HUES64 (cell line): ENCODE measurements around the gene SRGAP2B.
"Not testable (repeated sequence)": the region's sequence is repeated elsewhere in the genome, so short reads cannot be mapped to it uniquely, and the experiment has no call there.

Experiments
- H3K27ac ChIP-seq: 2 replicates; pipeline ENCODE4 v1.7.0; 2013; ENCODE audit warnings: low read depth, low read length, inconsistent platforms
- H3K27me3 ChIP-seq: 2 replicates; pipeline ENCODE4 v1.6.1; 2013; ENCODE audit warnings: mild to moderate bottlenecking, low read length; ENCODE audit not compliant: insufficient read depth
- H3K36me3 ChIP-seq: 2 replicates; pipeline ENCODE4 v1.6.1; 2013; ENCODE audit warnings: mild to moderate bottlenecking, low read length; ENCODE audit not compliant: insufficient read depth
- H3K4me1 ChIP-seq: 2 replicates; pipeline ENCODE4 v1.6.1; 2013; ENCODE audit warnings: mild to moderate bottlenecking, low read length, moderate library complexity; ENCODE audit not compliant: insufficient read depth
- H3K4me3 ChIP-seq: 2 replicates; pipeline ENCODE4 v1.5.1; 2013; ENCODE audit warnings: mild to moderate bottlenecking, low read length, moderate library complexity
- H3K9ac ChIP-seq: 2 replicates; pipeline ENCODE4 v1.6.1; 2013; ENCODE audit warnings: mild to moderate bottlenecking, low read depth, low read length
- H3K9me3 ChIP-seq: 2 replicates; pipeline ENCODE4 v1.6.1; 2013; ENCODE audit warnings: low read depth, low read length; ENCODE audit not compliant: insufficient read depth
- WGBS: fragments of 150-250, 120-280 bp; methylation state at CpG from one replicate; pipeline ENCODE4 v1.1.7; 2013; ENCODE audit warnings: missing lambda C conversion rate; 5-methylcytosine and 5-hydroxymethylcytosine counted together

The SRGAP2B gene

DNA sequence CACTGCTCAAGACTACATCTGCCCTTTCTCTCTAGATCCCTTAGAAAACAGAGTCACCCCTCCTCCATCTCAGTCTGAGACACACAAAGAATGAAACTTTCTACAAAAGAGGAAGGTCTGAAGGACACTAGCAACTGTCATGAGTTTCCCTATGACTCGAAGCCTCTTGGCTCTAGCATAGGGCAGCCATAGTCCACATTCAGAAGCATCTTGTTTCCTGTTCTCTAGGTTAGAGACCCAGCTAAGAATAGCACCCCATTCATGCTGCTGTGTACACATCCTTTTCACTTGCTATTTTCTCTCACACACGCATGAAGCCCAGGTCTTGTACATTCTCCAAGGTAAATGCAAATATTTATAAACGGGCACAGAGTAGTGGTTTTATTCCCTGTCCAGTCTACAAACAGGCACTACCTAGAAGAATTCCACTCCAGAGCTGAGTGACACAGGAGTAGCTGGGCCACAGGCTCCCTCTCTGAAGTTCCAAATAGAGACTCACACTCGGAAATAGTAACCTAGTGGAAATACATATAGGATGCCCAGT lies 39.8 kb downstream of the SRGAP2B start:
- not testable (repeated sequence) for H3K4me3 ChIP-seq, H3K4me1 ChIP-seq, H3K27me3 ChIP-seq, H3K9me3 ChIP-seq, H3K27ac ChIP-seq, H3K9ac ChIP-seq, H3K36me3 ChIP-seq
- WGBS = no CpG with 5 or more reads among the region's 4 CpGs

DNA sequence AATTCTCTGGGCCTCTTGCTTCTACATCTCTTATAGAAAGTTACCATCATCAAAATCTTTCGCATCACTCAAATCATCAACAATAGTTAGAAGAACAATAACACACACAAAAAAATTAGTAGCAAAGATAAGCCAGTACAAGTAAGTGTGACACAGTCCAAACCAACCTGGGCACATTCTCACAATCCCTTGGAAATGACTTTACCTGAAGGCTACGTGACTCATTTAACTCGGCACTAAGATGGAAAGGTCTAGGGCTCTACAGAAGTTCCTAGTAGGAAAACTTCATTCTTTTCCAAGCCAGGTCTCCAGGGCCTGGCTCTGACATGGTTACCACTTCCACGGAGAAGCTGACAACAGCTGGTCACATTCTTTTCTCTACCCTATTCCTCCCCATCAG lies 41.7 kb downstream of the SRGAP2B start:
- not testable (repeated sequence) for H3K36me3 ChIP-seq, H3K27me3 ChIP-seq, H3K4me1 ChIP-seq, H3K9me3 ChIP-seq, H3K4me3 ChIP-seq, H3K27ac ChIP-seq, H3K9ac ChIP-seq
- WGBS = no CpG with 5 or more reads among the region's 4 CpGs

DNA sequence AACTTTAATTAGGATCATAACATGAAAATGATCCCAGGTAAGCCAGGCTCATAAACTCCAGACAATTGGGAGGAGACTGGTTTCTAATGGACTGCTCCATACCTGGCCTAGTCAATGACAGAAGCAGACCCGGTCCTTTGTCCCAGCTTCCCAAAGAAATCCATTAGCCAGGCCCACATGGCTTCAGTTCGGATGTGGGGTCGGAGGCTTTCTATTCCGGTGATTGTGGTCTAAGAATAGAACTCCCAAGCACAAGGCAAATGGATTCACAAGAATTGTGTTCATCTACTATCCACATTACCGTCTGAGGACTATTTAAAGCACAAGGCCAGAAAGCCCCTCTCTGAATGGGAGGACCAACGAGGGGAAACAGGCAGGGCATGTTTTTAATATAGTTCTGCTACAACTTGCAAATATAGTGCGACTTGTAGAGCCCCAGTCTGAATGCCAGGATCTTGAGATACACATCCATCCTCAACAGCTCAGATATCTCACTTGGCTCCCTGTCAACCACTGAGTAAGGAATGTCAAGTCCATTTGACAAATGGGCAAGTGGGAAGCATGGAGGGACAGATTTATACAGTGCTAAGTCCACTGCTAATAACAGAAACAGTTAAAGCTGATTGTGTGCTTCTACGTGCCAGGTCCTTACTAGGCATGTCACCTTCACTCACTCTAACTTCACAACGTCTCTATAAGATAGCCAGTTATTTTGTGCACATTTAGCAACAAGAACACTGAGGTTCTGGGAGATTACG lies 42.9 kb downstream of the SRGAP2B start:
- not testable (repeated sequence) for H3K36me3 ChIP-seq, H3K27me3 ChIP-seq, H3K9ac ChIP-seq, H3K27ac ChIP-seq, H3K4me1 ChIP-seq, H3K9me3 ChIP-seq, H3K4me3 ChIP-seq
- no CpG with 5 or more reads among the region's 10 CpGs for WGBS

DNA sequence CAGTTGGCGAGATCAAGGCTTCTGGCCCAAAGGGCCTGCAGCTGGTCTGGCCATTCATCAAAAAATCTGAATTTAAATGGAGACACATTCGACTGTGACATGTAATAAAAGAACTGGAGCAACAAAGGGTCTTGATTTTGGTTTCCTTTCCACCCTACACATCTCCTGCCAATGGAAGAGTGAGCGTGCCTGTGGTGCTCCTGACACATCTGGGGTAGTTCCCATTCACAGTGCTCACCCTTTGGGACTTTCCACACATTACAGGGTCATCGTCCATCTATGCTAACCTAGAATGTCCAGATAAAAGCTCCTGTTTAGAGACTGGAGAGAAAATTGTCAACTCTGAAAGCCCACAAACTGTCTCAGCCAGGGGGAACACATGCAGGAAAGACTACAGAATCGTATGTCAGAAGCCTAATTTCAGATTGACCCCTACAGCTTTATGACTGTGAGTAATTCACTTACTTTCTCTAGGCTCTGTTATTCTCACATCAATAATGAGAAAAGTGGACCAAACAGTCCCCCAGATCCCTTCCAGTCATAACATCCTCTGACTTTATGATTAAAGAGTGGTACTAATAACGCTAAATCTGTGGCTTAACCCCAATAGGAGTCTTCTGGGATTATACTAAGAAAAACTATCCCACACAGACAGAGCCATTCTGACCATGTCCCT lies 46.8 kb downstream of the SRGAP2B start:
- not testable (repeated sequence) for H3K9ac ChIP-seq, H3K27me3 ChIP-seq, H3K9me3 ChIP-seq, H3K36me3 ChIP-seq, H3K4me1 ChIP-seq, H3K4me3 ChIP-seq, H3K27ac ChIP-seq
- no CpG with 5 or more reads among the region's 6 CpGs for WGBS

DNA sequence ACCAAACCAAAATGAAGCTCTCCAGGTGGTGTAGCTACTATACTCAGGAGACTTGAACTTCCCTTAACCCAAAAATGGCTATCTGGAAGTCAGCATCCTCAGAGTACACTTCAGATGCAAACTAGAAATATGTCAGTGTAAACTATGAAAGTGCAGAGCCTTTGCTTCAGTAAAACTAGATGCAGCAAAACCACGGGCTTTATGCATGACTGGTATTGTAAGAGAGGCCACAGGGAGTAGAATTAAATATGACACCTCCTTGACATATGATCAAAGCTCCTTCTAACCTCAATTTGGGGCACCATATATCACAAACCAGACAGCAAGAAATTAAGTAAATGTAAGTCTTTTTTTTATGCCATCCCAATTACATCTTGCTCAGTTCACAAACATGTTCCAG lies 47.6 kb downstream of the SRGAP2B start:
- not testable (repeated sequence) for H3K27ac ChIP-seq, H3K27me3 ChIP-seq, H3K4me3 ChIP-seq, H3K36me3 ChIP-seq, H3K9me3 ChIP-seq, H3K9ac ChIP-seq, H3K4me1 ChIP-seq
- WGBS = no CpG with 5 or more reads among the region's 1 CpG

DNA sequence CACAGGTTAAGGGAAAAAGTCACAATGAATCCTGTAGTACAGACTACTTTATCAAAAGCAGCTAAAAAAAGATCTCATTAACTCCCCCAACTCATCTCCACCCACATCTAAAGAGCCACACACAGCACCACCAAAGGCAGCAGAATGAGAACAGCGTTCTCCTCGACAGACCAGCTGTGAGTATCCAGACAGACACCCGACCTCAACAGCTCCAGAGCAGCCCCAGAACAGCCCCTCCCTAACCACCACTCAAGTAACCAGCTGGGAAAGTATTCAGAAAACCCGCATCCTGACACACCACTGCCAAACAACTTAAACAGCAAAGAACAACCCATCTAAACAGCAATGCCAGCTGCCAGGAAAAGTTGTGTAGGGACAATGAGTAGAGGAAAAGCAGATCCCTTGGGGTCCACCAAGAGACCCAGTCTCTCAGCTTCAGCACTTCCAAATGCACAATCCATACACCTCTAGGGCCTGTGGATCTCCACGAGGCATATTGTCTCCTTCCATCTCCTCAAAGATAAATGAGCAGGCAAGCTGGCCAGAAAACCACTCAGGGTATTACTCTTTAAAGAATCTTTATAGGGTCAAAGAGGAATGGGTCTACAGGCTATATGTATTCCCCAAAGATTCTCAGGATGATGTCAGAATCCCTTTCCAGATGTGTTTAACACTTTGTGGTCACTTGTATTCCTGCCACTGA lies 49.4 kb downstream of the SRGAP2B start:
- H3K9ac ChIP-seq, H3K27ac ChIP-seq, H3K36me3 ChIP-seq, H3K4me1 ChIP-seq, H3K27me3 ChIP-seq, H3K9me3 ChIP-seq, H3K4me3 ChIP-seq: not testable (repeated sequence)
- WGBS = no CpG with 5 or more reads among the region's 5 CpGs

DNA sequence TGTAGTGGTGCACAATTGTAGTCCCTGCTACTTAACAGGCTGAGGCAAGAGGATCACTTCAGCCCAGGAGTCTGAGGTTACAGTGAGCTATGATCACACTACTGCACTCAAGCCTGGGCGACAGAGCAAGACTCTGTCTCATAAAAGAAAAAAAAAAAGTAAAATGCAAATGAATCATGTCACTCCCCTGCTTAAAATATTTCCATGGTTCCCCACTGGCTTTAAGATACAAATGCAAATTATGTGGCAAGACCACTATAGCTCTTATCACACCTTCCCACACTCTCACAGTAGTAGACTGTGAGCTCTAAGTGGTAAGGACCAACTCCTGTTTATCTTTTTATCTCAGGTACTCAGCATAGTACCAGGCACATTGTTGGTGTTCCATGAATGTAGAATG lies 53.6 kb downstream of the SRGAP2B start:
- H3K4me1 ChIP-seq, H3K27ac ChIP-seq, H3K9me3 ChIP-seq, H3K4me3 ChIP-seq, H3K27me3 ChIP-seq, H3K36me3 ChIP-seq, H3K9ac ChIP-seq: not testable (repeated sequence)
- WGBS = no CpG with 5 or more reads among the region's 1 CpG

DNA sequence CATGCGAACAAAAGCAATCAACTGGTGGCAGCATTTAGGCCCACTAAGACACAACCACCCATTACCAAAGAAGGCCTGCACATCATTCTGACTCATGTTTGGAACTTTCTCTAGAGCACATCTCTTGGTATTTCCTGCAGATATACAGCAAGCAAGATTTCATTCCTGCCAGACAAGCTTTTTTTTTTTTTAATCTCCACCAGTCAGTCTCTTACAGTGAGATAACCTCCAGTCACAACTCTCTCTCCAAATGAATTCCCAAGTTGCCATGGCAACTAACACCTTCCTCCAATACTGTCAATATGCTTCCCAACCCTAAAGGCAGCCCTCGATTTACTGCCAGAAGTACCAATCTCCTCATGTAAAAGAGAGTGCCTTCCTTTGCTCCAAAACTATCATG lies 59.1 kb downstream of the SRGAP2B start:
- H3K4me3 ChIP-seq, H3K36me3 ChIP-seq: not testable (repeated sequence)
- 47% methylated on average over 1 of the region's 2 CpGs for WGBS

DNA sequence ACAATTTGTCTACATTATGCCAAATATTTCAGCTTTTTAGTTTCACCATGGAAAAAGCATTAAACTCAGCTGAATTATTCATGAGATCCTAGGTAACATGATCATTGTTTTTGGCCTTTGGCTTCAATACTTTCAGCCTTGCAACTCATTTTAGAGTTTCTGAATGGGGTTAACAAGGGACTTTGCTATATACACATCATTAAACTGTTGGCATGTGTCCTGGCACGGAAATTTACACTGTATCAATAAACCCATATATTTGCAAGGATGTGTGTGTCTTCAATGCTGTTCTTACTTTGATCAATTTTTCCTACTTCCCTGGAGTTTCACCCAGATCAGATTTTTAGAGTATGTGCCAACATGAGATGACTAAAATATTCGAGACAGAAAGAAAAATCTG lies 61.6 kb downstream of the SRGAP2B start:
- not testable (repeated sequence) for H3K4me3 ChIP-seq, H3K4me1 ChIP-seq, H3K9me3 ChIP-seq, H3K9ac ChIP-seq, H3K27ac ChIP-seq, H3K36me3 ChIP-seq, H3K27me3 ChIP-seq
- WGBS = no CpG with 5 or more reads among the region's 2 CpGs

More for the DNA sequence above, 59.1 kb downstream of the SRGAP2B start:
- H3K9ac ChIP-seq, H3K4me1 ChIP-seq, H3K27ac ChIP-seq, H3K9me3 ChIP-seq, H3K27me3 ChIP-seq: not testable (repeated sequence)

DNA sequence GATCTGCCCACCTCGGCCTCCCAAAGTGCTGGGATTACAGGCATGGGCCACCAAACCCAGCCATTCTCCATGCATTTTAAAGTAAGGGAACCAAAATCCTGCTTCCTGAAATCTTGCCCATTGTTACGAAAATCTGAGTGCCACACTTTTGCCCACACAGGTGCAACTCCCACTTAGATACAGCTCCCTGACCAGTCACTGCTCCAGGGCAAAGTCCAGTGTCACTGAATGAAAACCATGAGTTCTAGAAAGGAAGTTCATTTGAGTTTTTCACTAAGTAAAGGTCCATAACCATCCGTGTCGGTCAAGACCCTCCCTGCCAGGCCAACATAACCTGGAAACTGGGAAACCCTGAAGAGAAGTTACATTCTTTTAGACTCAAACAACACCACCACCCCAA lies 67.9 kb downstream of the SRGAP2B start:
- not testable (repeated sequence) for H3K9me3 ChIP-seq, H3K27me3 ChIP-seq, H3K4me1 ChIP-seq, H3K4me3 ChIP-seq, H3K36me3 ChIP-seq, H3K27ac ChIP-seq, H3K9ac ChIP-seq
- WGBS = no CpG with 5 or more reads among the region's 4 CpGs

DNA sequence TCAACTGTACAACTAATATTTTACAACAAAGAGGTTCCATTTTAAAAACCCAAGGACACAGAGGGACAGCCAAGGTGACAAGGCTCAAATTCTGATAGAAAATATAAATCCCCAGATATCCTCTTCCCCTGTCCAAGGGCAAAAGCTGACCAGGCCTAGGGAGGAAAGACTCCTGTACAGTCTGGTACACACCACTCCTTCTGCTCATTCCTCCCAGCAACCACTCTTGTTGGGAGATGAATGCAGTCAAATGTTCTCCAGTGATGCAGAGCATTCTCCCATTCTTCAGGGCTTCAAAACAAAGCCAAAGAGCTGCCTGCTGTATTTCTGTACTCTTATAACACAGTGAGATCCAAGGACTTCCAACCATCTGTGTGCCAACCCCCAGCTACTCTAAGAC lies 69.8 kb downstream of the SRGAP2B start:
- not testable (repeated sequence) for H3K27ac ChIP-seq, H3K4me1 ChIP-seq, H3K9me3 ChIP-seq, H3K27me3 ChIP-seq, H3K36me3 ChIP-seq, H3K4me3 ChIP-seq, H3K9ac ChIP-seq
